Ishikawa (cell line): ENCODE results near the gene LRRC49.

Experiments
- CEBPB ChIP-seq: IDR thresholded peaks from 2 replicates; pipeline ENCODE4 v1.6.1; 2012
- CREB1 ChIP-seq: IDR thresholded peaks from 2 replicates; pipeline ENCODE4 v1.6.1; 2012; ENCODE audit warnings: low read depth
- EGR1 ChIP-seq: IDR thresholded peaks from 2 replicates; pipeline ENCODE4 v1.6.1; 2012
- EP300 ChIP-seq: IDR thresholded peaks from 2 replicates; pipeline ENCODE4 v1.6.1; 2012; ENCODE audit warnings: borderline replicate concordance
- FOXM1 ChIP-seq: IDR thresholded peaks from 2 replicates; pipeline ENCODE4 v1.6.1; 2012; ENCODE audit warnings: low read depth, borderline replicate concordance
- MAX ChIP-seq: IDR thresholded peaks from 2 replicates; pipeline ENCODE4 v1.6.1; 2012
- NFIC ChIP-seq: IDR thresholded peaks from 2 replicates; pipeline ENCODE4 v1.6.1; 2012
- RAD21 ChIP-seq: IDR thresholded peaks from 2 replicates; pipeline ENCODE4 v1.6.1; 2012; ENCODE audit warnings: low read depth
- REST ChIP-seq: IDR thresholded peaks from 2 replicates; pipeline ENCODE4 v1.6.1; 2012; ENCODE audit warnings: low read depth, mild to moderate bottlenecking
- TAF1 ChIP-seq: IDR thresholded peaks from 2 replicates; pipeline ENCODE4 v1.6.1; 2012; ENCODE audit warnings: low read depth, mild to moderate bottlenecking
- TCF12 ChIP-seq: IDR thresholded peaks from 2 replicates; pipeline ENCODE4 v1.6.1; 2012; ENCODE audit warnings: low read depth
- TEAD4 ChIP-seq: IDR thresholded peaks from 2 replicates; pipeline ENCODE4 v1.6.1; 2012
- YY1 ChIP-seq: IDR thresholded peaks from 2 replicates; pipeline ENCODE4 v1.6.1; 2012; ENCODE audit warnings: low read depth
- ZBTB7A ChIP-seq: IDR thresholded peaks from 2 replicates; pipeline ENCODE4 v1.6.1; 2012; ENCODE audit warnings: low read depth
- TF ChIP-seq, protein P1 (sequence below): IDR thresholded peaks from 2 replicates; pipeline ENCODE4 v1.6.1; 2012

Gene LRRC49

GRCh38 chr15:71005895-71006294 lies 113.3 kb downstream of the LRRC49 start:
- TF ChIP-seq REST (no peak), EGR1 (no peak), CEBPB (no peak), CREB1 (no peak), EP300 (no peak), FOXM1 (no peak), NFIC (no peak), YY1 (no peak), RAD21 (no peak), ZBTB7A (no peak)
- TF ChIP-seq, protein P1, sequence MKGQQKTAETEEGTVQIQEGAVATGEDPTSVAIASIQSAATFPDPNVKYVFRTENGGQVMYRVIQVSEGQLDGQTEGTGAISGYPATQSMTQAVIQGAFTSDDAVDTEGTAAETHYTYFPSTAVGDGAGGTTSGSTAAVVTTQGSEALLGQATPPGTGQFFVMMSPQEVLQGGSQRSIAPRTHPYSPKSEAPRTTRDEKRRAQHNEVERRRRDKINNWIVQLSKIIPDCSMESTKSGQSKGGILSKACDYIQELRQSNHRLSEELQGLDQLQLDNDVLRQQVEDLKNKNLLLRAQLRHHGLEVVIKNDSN = no peak

DNA sequence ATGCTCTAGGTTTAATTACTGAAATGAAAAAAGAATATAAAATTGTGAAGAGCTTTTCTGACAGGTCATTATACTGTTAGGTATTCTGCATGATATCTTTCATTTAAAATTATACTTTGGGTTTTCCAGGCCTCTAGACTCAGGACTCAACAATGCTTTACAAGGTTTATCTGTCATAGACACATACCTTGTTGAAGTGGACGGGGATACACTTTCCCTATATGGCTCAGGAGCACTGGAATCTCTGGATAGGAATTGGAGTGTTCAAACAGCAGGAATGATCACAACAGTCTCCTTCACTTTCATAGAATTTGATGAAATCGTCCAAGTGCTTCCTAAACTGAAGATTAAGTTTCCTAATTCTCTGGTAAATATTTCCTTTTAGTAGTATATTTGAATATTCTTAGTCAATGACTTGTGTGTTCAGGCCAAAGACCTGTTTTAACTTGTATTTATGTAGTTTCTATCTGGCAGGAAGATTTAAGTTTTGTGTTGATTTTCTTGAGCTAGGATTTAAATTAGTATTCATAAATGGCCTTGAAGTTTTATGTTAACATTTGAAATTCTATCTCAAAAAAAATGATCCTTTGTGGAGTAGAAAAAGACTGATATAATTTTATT lies 115.7 kb downstream of the LRRC49 start:
- TF ChIP-seq ZBTB7A = no peak
- no peak for TF ChIP-seq CEBPB
- no peak for TF ChIP-seq TCF12
- TF ChIP-seq RAD21 = no peak
- no peak for TF ChIP-seq CREB1
- TF ChIP-seq EP300 = no peak
- no peak for TF ChIP-seq EGR1

DNA sequence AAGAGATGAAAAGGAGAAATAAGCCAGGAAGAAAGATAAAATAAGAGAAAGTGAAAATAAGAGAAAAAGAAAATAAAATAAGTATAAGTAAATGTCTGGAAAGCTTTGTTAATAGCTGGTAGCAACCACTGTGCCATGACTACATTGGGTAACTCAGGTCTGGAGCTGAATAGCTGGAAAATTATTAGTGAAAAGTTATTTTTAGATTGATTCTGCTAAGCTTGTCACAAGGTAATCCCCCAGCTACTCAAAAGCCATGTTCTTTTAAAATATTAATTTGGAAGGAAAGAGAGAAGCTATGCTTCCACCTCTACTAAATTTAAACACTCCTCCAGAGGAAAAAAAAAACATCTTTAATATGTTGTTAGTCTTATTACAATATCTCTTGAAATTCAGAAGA lies 117.8 kb downstream of the LRRC49 start:
- TF ChIP-seq CREB1 = no peak
- no peak for TF ChIP-seq RAD21
- TF ChIP-seq TEAD4 = no peak
- TF ChIP-seq TAF1 = no peak
- no peak for TF ChIP-seq FOXM1
- TF ChIP-seq TCF12 = no peak
- TF ChIP-seq REST = no peak
- no peak for TF ChIP-seq MAX
- no peak for TF ChIP-seq YY1
- no peak for TF ChIP-seq CEBPB
- TF ChIP-seq, protein P1 = no peak
- no peak for TF ChIP-seq ZBTB7A
- no peak for TF ChIP-seq EGR1
- TF ChIP-seq EP300 = no peak
- no peak for TF ChIP-seq NFIC

GRCh38 chr15:71010997-71011396 lies 118.4 kb downstream of the LRRC49 start:
- no peak for TF ChIP-seq EGR1
- TF ChIP-seq MAX = no peak
- TF ChIP-seq CEBPB = no peak
- no peak for TF ChIP-seq RAD21
- no peak for TF ChIP-seq YY1
- no peak for TF ChIP-seq ZBTB7A
- no peak for TF ChIP-seq REST
- TF ChIP-seq EP300 = no peak
- TF ChIP-seq FOXM1 = no peak
- TF ChIP-seq NFIC = no peak
- no peak for TF ChIP-seq TAF1
- TF ChIP-seq TCF12 = no peak
- TF ChIP-seq TEAD4 = no peak
- TF ChIP-seq, protein P1 = no peak
